Measurements from ENCODE around the gene SGCD. TPM values are rescaled to one million over a fixed set of nuclear protein-coding genes. Genes with fewer than 3 reads are reported as not detected.

Gene SGCD
- total RNA-seq, 1 experiment from 2014 or later, result not detected

- no peak for DNase-seq (ENCODE audit: low read depth, low spot score)
- Histone ChIP-seq H3K4me3 (ENCODE audit: low read depth in 2 of 2, low read length in 2 of 2) (no peak overlapping the region), H3K27me3 (ENCODE audit: control insufficient read depth, insufficient read depth, low read length) (no peaks in the 10 kb centered on the region), H3K9me3 (ENCODE audit: control insufficient read depth, insufficient read depth, low read depth, low read length) (no peaks in the 10 kb centered on the region), H3K36me3 (ENCODE audit: control insufficient read depth, insufficient read depth, low read length) (no peaks in the 10 kb centered on the region), H3K27ac (ENCODE audit: low read length) (no peak overlapping the region), H3K4me1 (ENCODE audit: control insufficient read depth, insufficient read depth, low read length) (no peaks in the 10 kb centered on the region)
- ChIA-PET POLR2A (no interaction called here), CTCF (no interaction called here)
- ATAC-seq, result no peak
- in situ Hi-C loops (cut with HindIII; ENCODE audit: low pct_unique_long_range_greater_than_20kb, low sequenced_read_pairs) (no loop called here), intact Hi-C loops (cut with micrococcal nuclease; ENCODE audit: unreplicated experiment) (no loop called here)
- BruUV-seq (replicated peaks), result no TSS peak
- TF ChIP-seq CTCF (IDR thresholded peaks at IDR 0.05) (no peak), TCF7L2 (IDR thresholded peaks at IDR 0.05; ENCODE audit: low read depth, low read length) (no peak), SIN3A (IDR thresholded peaks at IDR 0.05; ENCODE audit: borderline replicate concordance, insufficient read depth, low read depth, low read length) (no peak), POLR2AphosphoS5 (IDR thresholded peaks at IDR 0.05; ENCODE audit: low read depth, low read length) (no peak)
- TF ChIP-seq, protein P1, sequence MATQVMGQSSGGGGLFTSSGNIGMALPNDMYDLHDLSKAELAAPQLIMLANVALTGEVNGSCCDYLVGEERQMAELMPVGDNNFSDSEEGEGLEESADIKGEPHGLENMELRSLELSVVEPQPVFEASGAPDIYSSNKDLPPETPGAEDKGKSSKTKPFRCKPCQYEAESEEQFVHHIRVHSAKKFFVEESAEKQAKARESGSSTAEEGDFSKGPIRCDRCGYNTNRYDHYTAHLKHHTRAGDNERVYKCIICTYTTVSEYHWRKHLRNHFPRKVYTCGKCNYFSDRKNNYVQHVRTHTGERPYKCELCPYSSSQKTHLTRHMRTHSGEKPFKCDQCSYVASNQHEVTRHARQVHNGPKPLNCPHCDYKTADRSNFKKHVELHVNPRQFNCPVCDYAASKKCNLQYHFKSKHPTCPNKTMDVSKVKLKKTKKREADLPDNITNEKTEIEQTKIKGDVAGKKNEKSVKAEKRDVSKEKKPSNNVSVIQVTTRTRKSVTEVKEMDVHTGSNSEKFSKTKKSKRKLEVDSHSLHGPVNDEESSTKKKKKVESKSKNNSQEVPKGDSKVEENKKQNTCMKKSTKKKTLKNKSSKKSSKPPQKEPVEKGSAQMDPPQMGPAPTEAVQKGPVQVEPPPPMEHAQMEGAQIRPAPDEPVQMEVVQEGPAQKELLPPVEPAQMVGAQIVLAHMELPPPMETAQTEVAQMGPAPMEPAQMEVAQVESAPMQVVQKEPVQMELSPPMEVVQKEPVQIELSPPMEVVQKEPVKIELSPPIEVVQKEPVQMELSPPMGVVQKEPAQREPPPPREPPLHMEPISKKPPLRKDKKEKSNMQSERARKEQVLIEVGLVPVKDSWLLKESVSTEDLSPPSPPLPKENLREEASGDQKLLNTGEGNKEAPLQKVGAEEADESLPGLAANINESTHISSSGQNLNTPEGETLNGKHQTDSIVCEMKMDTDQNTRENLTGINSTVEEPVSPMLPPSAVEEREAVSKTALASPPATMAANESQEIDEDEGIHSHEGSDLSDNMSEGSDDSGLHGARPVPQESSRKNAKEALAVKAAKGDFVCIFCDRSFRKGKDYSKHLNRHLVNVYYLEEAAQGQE (IDR thresholded peaks at IDR 0.05; ENCODE audit: insufficient read depth in 1 of 2, low read depth in 2 of 2, low read length in 1 of 2), result no peak
Observed at GRCh38 chr5:156691572-156691971, 364.6 kb downstream of the SGCD start.

DNA sequence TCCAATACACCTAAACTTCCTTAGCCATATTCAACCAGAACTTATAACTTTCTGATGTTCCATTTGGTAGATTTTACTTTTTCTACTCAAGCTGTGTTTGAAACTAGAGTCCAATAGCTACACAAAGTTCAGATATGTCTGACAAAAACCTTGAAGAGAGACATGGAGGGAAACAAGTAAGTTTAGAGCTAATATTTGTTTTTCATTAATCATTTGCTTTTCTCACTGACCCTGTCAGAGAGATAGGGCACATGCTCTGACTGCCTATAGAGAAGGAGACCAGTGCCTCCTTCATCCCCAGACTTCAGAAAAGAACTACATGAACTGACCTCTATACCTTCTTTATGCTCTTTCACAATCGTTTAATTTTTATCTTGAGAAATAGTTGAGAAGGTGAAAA lies 366.1 kb downstream of the SGCD start:
- no peak for DNase-seq (ENCODE audit: low read depth, low spot score)
- Histone ChIP-seq H3K9me3 (ENCODE audit: control insufficient read depth, insufficient read depth, low read depth, low read length) (no peaks in the 10 kb centered on the region), H3K27me3 (ENCODE audit: control insufficient read depth, insufficient read depth, low read length) (no peaks in the 10 kb centered on the region), H3K4me1 (ENCODE audit: control insufficient read depth, insufficient read depth, low read length) (no peaks in the 10 kb centered on the region), H3K27ac (ENCODE audit: low read length) (no peak overlapping the region), H3K4me3 (ENCODE audit: low read depth in 2 of 2, low read length in 2 of 2) (no peak overlapping the region), H3K36me3 (ENCODE audit: control insufficient read depth, insufficient read depth, low read length) (no peaks in the 10 kb centered on the region)
- intact Hi-C loops (cut with micrococcal nuclease; ENCODE audit: unreplicated experiment), result no loop called here
- ATAC-seq, result no peak
- in situ Hi-C loops (cut with HindIII; ENCODE audit: low pct_unique_long_range_greater_than_20kb, low sequenced_read_pairs), result no loop called here
- CTCF ChIA-PET, result no interaction called here
- no TSS peak for BruUV-seq (replicated peaks)
- TF ChIP-seq POLR2AphosphoS5 (IDR thresholded peaks at IDR 0.05; ENCODE audit: low read depth, low read length) (no peak), CTCF (IDR thresholded peaks at IDR 0.05) (no peak)
- TF ChIP-seq, protein P1 (IDR thresholded peaks at IDR 0.05; ENCODE audit: insufficient read depth in 1 of 2, low read depth in 2 of 2, low read length in 1 of 2), result no peak
- POLR2A ChIA-PET, result no interaction called here

Measured in Panc1 (cell line).